NCI-H524 (cell line): ENCODE data around the gene MYPN.

ENCODE experiments used
- DNase-seq, 2 experiments: peaks; one replicate each; lab custom pipeline; 2025; lab: John Stamatoyannopoulos, UW

Gene MYPN

GRCh38 chr10:68095153-68095552 lies 14.1 kb upstream of the MYPN start:
- DNase-seq = no peak

- peak in 1 of 2 experiments; percentile 4 for DNase-seq
These were observed 12.3 kb upstream of the MYPN start for GRCh38 chr10:68096913-68097516.

GRCh38 chr10:68099736-68100135 lies 9.6 kb upstream of the MYPN start:
- DNase-seq = no peak

GRCh38 chr10:68101066-68101465 lies 8.2 kb upstream of the MYPN start:
- no peak for DNase-seq

- no peak for DNase-seq
These were observed 5.9 kb upstream of the MYPN start for GRCh38 chr10:68103261-68103878.

GRCh38 chr10:68103901-68104300 lies 5.4 kb upstream of the MYPN start:
- DNase-seq = no peak

GRCh38 chr10:68105820-68106219 lies 3.5 kb upstream of the MYPN start:
- peak in 1 of 2 experiments; percentile 30 for DNase-seq

GRCh38 chr10:68106656-68107055 lies 2.6 kb upstream of the MYPN start:
- DNase-seq = no peak

- no peak for DNase-seq
These were observed 1.6 kb upstream of the MYPN start for GRCh38 chr10:68107651-68108050.

GRCh38 chr10:68108051-68108450 lies 1.2 kb upstream of the MYPN start:
- no peak for DNase-seq

GRCh38 chr10:68108653-68109052 lies 635 bp upstream of the MYPN start:
- DNase-seq = no peak

GRCh38 chr10:68110027-68110426 lies 739 bp downstream of the MYPN start:
- no peak for DNase-seq

- DNase-seq = no peak
These were observed 2.3 kb downstream of the MYPN start for GRCh38 chr10:68111584-68111983.

- DNase-seq = no peak
These were observed 3.5 kb downstream of the MYPN start for GRCh38 chr10:68112837-68113236.

GRCh38 chr10:68118657-68119056 lies 9.4 kb downstream of the MYPN start:
- DNase-seq = no peak

GRCh38 chr10:68121020-68121743 lies 11.9 kb downstream of the MYPN start:
- DNase-seq = no peak

- DNase-seq = no peak
These were observed 12.6 kb downstream of the MYPN start for GRCh38 chr10:68121852-68122251.

- DNase-seq = no peak
These were observed 15.4 kb downstream of the MYPN start for GRCh38 chr10:68124718-68125117.

- no peak for DNase-seq
These were observed 16.5 kb downstream of the MYPN start for GRCh38 chr10:68125772-68126171.

GRCh38 chr10:68128015-68128414 lies 18.7 kb downstream of the MYPN start:
- no peak for DNase-seq

GRCh38 chr10:68132391-68132790 lies 23.1 kb downstream of the MYPN start:
- no peak for DNase-seq

GRCh38 chr10:68133523-68133922 lies 24.2 kb downstream of the MYPN start:
- DNase-seq = no peak

- no peak for DNase-seq
These were observed 26.1 kb downstream of the MYPN start for GRCh38 chr10:68135362-68135761.
